ENCODE results near the gene ERAL1.

DNA sequence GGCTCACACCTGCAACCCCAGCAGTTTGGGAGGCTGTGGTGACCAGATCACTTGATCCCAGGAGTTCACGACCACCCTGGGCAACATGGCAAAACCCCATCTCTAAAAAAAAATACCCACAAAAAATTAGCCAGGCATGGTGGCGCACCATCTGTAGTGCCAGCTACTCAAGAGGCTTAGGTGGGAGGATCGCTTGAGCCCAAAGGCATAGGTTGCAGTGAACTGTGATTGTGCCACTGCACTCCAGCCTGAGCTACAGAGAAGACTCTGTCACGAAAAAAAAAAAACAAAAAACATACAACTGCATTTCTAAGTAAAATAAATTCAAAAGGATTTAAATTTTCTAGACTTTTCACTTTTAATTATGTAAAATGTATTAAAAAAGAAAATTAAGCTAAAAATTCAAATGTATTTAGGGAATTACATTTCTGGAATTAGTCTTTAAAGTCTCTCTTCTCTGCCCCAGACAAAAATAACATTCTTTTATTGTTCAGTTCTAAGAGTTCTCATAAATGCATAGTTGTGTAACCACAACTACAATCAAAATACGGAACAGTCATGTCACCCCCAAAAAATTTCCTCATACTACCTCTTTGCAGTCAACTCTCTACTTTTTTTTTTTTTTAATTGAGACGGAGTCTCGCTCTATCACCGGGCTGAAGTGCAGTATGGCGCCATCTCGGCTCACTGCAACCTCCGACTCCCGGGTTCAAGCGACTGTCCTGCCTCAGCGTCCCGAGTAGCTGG lies 26.3 kb upstream of the ERAL1 start:
- TF ChIP-seq GATA2 (IDR thresholded peaks at IDR 0.05; ENCODE audit: low read depth, low read length) = no peak
- no peak for TF ChIP-seq GATA3 (IDR thresholded peaks at IDR 0.05; ENCODE audit: low read depth, low read length)

Data from SH-SY5Y (cell line).